ENCODE results near the gene NEB. TPM values are rescaled to one million over a fixed set of nuclear protein-coding genes. Genes with fewer than 3 reads are reported as not detected.

The NEB gene
- polyA plus RNA-seq, 2 of the 4 experiments (the other 2 are of a cell fraction), result 0.67 to 4.4 TPM

DNA sequence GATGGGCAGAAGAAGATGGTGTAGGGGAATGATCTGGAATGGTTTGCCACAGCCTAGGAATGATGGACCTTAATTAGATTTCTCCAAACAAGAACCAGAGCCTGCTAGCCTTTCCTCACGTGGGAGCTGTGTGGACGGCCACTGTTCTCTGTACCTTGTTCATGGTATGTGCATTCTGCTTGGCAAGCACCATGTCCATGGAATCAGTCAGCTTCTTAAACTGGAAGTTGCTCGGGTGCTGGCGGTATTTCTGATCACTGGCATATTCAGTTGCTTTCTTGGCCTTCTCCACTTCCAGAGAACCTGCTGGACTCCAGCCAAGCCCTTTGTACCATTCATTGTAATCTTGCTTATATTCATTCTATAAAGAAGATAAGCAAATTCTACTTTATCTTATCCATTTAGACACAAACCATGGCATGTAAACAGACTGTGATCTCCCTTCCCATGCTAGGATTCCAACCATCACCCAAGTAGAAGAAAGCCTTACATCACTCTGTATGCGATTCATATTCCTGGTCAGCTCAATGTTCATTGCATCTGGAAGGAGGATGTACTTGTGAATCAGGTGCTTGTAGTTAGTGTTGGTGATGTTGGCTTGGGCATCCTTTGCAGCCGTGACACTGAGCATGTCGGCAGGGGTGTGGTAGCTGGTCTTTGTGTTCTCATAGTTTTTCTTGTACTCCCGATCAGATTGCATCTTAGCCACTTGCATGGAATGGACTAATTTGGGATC is 78.4 kb downstream of the NEB start (continued):
- TF ChIP-seq, protein P1, sequence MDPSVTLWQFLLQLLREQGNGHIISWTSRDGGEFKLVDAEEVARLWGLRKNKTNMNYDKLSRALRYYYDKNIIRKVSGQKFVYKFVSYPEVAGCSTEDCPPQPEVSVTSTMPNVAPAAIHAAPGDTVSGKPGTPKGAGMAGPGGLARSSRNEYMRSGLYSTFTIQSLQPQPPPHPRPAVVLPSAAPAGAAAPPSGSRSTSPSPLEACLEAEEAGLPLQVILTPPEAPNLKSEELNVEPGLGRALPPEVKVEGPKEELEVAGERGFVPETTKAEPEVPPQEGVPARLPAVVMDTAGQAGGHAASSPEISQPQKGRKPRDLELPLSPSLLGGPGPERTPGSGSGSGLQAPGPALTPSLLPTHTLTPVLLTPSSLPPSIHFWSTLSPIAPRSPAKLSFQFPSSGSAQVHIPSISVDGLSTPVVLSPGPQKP (IDR thresholded peaks at IDR 0.05; ENCODE audit: low read depth, low read length), result no peak
- TF ChIP-seq EHMT2 (IDR thresholded peaks at IDR 0.05; ENCODE audit: low read depth) (no peak), PHF8 (IDR thresholded peaks at IDR 0.05; ENCODE audit: borderline replicate concordance, low read depth) (no peak), HES2 (IDR thresholded peaks at IDR 0.05) (no peak), CBX2 (IDR thresholded peaks at IDR 0.05; ENCODE audit: borderline replicate concordance, low read depth) (no peak), RARB (CRISPR knock-in tag; IDR thresholded peaks at IDR 0.05) (no peak), POLR2AphosphoS2 (conservative IDR thresholded peaks at IDR 0.05; ENCODE audit: low read length) (no peak), CEBPB (IDR thresholded peaks at IDR 0.05) (no peak)

DNA sequence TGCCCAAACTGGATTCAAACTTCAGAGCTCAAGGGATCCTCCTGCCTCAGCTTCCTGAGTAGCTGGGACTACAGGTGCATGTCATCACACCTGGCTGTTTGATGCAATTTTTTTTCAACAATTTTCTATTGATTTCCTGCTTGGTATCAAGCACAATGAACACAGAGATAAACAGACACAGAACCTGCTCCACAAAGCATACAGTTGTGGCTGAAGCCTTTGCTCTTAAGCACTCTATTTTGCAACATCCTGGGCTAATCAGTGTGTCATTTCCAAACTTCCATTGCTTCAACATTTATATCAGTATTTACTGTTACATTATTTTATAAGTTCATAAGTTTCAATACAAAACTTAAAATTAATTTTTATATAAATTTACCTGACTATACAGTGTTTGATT is 79.4 kb downstream of the NEB start:
- no peak for ATAC-seq
- CTCF ChIA-PET, result no interaction called here
- Histone ChIP-seq H3K4me2 (no peak overlapping the region), H3K4me3 (no peak overlapping the region), H3K27ac (no peak overlapping the region), H3K4me1 (no peaks in the 10 kb centered on the region), H3K9me3 (no peaks in the 10 kb centered on the region)
- no peak for FAIRE-seq
- no peak for TF ChIP-seq HEYL (CRISPR knock-in tag; IDR thresholded peaks at IDR 0.05)
- TF ChIP-seq RFX5 (IDR thresholded peaks at IDR 0.05), result no peak
- TF ChIP-seq REST (IDR thresholded peaks at IDR 0.05), result no peak
- TF ChIP-seq ZC3H11A (IDR thresholded peaks at IDR 0.05), result no peak
- TF ChIP-seq KDM1A (IDR thresholded peaks at IDR 0.05; ENCODE audit: low read depth), result no peak
- no peak for TF ChIP-seq SMC3 (IDR thresholded peaks at IDR 0.05)
- no peak for TF ChIP-seq POLR2AphosphoS2 (conservative IDR thresholded peaks at IDR 0.05; ENCODE audit: low read length)
- TF ChIP-seq ESRRA (IDR thresholded peaks at IDR 0.05; ENCODE audit: borderline replicate concordance, low read length), result no peak
- TF ChIP-seq, protein P2, sequence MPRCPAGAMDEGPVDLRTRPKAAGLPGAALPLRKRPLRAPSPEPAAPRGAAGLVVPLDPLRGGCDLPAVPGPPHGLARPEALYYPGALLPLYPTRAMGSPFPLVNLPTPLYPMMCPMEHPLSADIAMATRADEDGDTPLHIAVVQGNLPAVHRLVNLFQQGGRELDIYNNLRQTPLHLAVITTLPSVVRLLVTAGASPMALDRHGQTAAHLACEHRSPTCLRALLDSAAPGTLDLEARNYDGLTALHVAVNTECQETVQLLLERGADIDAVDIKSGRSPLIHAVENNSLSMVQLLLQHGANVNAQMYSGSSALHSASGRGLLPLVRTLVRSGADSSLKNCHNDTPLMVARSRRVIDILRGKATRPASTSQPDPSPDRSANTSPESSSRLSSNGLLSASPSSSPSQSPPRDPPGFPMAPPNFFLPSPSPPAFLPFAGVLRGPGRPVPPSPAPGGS (IDR thresholded peaks at IDR 0.05), result no peak
- no peak for TF ChIP-seq BHLHE40 (IDR thresholded peaks at IDR 0.05; ENCODE audit: low read depth, low read length)
- TF ChIP-seq HDAC2 (IDR thresholded peaks at IDR 0.05), result no peak
- no peak for TF ChIP-seq EP300 (IDR thresholded peaks at IDR 0.05)
- TF ChIP-seq, protein P1 (IDR thresholded peaks at IDR 0.05; ENCODE audit: low read depth, low read length), result no peak
- no peak for TF ChIP-seq PHF8 (IDR thresholded peaks at IDR 0.05; ENCODE audit: borderline replicate concordance, low read depth)
- POLR2A ChIA-PET, result no interaction called here
- DNase-seq (ENCODE audit: low read depth in 1 of 2, low spot score in 1 of 2), result no peak
